Measurements from ENCODE around the gene LRP1.

Gene LRP1

DNA sequence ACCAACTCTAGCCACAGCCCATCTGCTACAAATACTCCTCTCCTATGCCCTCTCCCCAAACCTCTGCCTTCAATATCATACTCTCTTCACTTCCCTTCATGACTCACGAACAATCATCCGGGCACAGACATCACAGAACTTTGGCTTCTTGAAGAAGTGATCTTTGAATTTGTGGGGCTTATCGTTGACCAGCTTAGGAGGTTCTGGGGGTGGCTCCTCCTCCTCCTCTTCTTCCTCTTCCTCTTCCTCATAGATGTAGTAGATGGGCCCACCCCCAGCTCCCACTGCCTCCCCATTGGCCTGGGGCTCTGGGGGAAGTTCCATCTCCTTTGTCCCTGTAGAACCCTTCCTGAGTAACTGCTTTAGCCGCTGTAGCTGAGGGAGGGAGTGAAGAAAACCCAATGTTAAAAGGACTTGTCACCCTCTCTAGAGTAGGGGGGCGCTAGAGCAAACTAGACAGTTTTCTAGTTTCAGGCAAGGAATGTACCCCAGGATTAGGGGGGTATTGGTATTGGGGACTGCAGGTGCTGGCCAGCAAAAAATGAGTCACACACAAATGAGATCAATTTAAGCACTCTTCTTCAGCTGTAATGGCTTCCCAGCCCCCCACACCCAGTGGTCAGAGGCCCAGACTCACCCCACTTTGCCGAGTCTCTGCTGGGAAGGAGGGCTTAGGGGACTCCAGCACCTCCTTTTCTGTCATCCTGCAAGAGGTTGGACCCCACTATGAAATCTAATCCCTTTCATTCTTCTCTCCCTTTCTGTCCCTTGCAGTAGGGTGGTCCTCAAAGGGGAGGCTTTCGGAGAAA, 120.9 kb downstream of the LRP1 start:
- DNase-seq (ENCODE audit: low read depth in 2 of 2) = no peak

GRCh38 chr12:57250541-57250940, 122.3 kb downstream of the LRP1 start:
- DNase-seq (ENCODE audit: low read depth in 2 of 2) = no peak

DNA sequence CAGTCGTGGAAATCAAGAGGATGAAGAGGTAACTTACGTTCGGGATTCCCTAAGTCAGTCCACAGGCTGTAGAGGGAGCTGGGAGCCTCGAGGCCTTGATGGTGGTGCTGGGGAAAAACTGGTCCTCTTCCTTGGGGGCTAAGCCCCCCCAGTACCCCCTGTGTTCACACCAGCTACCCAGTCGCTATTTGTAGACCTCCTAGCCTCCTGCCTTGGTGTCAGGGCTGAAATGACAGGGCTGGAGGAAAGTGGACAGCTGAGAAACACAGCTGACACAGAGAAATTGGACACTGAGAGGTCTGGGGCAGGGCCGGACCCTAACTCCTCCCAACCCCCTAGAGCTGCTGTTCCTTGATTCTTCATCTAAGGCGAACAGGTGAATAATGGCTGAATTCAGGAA, 122.7 kb downstream of the LRP1 start, which contains the start of gene STAC3:
Gene STAC3 (minus strand): TSS at position 232 of the 400 bp plus-strand sequence. CDS start 1,551 bp downstream, outside the sequence.
- no peak for DNase-seq (ENCODE audit: low read depth in 2 of 2)

DNA sequence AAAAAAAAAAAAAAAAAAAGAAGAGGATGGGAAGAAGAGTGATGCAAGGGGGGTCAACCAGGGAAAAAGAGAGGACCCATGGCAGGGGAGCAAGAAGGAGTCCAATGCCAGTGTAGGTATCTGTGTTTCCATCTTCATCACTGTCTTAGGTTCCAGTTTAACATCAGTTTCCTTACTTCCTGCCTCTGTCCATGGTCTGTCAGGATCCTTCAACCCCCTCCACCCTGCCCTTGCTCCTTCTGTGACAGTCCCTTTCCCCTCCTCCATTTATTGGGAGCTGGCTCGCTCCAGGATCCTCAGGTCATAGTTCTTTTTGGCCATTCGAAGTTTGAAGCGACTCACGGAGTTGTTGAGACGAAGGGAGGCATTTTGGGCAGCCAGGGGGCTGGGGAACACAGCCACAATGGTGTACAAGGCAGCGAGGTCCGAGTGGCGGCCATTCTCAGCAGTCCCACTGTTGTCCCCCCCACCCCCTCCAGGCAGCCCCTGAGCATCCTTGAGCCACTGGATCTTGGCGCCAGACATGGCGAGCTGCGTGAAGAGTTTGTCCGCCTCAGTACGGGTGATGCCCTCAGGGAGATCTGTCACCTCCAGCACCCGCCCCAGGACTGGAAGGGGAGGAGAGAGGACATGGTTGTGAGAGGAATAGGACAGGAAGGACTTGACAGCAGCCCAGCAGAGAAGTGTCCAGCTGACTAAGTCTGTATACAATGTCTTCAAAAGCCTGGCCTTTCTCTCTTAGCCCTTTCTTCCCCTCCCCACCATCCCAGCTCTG, 126.4 kb downstream of the LRP1 start:
- no peak for DNase-seq (ENCODE audit: low read depth in 2 of 2)

- DNase-seq (ENCODE audit: low read depth in 2 of 2) = no peak
Observed at GRCh38 chr12:57255916-57256315, 127.6 kb downstream of the LRP1 start.

DNA sequence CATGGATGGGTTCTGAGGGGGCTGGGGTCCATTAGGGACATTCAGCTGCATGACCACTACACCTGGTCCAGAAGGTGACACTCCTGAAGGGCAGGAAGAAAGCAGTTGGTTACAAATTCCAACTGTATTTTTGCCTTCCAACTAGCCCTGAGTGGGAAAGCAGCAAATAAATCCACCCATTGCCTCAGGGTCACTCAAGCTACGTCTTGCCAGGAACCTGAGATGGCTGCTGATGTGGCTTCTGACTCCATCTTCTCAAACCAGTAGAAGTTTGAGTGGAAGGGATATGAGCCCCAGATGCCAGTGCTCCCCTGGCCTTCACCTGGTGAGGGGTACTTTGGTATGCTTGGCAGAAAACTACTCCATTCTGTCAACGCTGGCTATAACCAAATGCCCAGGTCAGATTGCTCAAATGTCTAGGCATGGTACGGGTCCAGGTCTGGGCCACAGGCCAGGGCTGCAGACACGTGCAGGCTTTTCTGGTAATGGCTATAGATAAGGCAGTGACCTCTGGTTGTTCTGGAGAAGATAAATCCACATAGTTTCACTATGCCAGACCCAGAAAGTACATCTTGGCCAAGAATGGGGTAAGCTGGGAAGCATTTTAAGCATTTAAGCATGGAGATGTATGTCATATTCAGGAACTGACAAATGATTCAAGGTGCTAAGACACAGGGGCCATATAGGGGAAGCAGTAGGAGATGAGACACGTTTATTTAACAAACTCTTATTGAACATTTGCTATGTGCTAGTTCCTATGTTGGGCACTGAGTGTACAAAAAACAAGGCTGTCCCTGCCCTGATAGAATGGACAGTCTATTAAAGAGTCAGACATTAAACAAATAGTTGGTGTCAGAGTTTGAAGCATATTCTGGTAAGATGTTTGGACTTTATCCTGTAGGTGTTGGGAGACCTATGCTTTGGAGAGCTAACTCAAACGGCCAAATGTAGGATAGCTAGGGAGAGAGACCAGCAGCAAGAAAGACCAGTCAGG, 131.0 kb downstream of the LRP1 start:
- no peak for DNase-seq (ENCODE audit: low read depth in 2 of 2)

DNA sequence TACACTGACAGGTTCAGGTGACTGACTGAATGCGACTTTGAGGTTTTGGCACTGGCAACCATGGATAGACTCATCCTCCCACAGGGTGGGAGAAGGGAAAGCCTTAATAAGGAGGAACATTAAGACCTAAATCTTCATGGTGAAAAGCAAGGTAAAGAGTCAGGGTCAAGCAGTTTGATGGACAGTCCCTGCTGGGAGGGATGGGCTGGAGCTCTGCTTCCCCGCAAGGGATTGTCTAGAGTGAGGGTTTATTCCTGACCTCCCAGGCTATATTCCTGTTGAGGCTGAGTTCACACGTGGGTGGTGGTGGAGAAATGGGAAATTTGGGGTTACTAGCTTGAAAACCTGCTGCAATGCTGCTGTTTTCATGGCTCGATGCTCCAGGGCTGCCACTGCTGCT, 132.1 kb downstream of the LRP1 start:
- DNase-seq (ENCODE audit: low read depth in 2 of 2) = no peak

GRCh38 chr12:57261428-57261865, 133.2 kb downstream of the LRP1 start:
- no peak for DNase-seq (ENCODE audit: low read depth in 2 of 2)

DNA sequence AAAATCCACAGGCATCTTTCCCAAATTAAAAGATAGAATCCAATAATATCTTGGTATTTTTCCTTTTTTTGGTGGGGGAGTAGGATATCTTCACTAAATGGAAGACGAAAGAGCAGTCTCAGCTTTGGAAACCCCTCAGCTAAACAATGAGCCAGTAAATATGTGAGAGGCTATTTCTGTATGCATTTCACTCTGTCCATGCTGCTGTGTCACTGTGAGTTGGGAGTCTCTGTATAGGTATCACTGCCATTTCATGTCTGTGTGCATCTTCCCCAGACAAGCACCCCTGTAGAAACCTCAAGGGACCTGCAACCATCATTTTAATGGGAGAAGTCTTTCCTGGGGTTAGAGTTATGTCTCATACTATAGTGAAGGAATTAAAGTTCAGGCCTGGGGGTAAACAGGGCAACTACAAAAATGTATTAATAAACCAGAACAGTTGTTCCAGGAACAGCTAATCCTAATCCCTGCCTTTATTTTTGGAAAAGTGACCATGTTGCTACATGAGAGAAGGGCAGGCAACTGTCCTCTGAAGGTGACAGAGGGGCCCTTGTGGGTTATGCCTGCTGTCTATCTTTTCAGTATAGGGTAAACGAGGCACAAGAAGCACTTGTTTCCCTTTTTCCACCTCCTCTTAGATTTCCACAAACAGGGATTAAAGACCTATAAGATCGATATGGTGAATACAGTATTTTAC, 134.0 kb downstream of the LRP1 start:
- DNase-seq (ENCODE audit: low read depth in 2 of 2) = no peak
